GF-D8 (cell line): ENCODE measurements around the gene ACP6.
"Not testable (repeated sequence)": the region's sequence is repeated elsewhere in the genome, so short reads cannot be mapped to it uniquely, and the experiment has no call there.

Experiments
- DNase-seq: peaks from one replicate; lab custom pipeline; 2025; lab: John Stamatoyannopoulos, UW

The ACP6 gene

GRCh38 chr1:147619741-147620140 is 50.6 kb downstream of the ACP6 start:
- DNase-seq, result no peak

- no peak for DNase-seq
Observed at GRCh38 chr1:147618771-147619170, 51.6 kb downstream of the ACP6 start.

- peak; percentile 89 for DNase-seq
Observed at GRCh38 chr1:147618077-147618569, 52.2 kb downstream of the ACP6 start.

- not testable (repeated sequence) for DNase-seq
Observed at GRCh38 chr1:147614966-147615365, 55.4 kb downstream of the ACP6 start.

- DNase-seq, result no peak
Observed at GRCh38 chr1:147613506-147613905, 56.8 kb downstream of the ACP6 start.

- no peak for DNase-seq
Observed at GRCh38 chr1:147612366-147612765, 58.0 kb downstream of the ACP6 start.

GRCh38 chr1:147611586-147611985 is 58.7 kb downstream of the ACP6 start:
- no peak for DNase-seq

GRCh38 chr1:147611021-147611426 is 59.3 kb downstream of the ACP6 start:
- DNase-seq, result no peak

- no peak for DNase-seq
Observed at GRCh38 chr1:147609358-147609757, 61.0 kb downstream of the ACP6 start.

GRCh38 chr1:147608596-147608995 is 61.7 kb downstream of the ACP6 start:
- DNase-seq, result no peak

GRCh38 chr1:147605591-147605990 is 64.7 kb downstream of the ACP6 start:
- DNase-seq, result no peak

GRCh38 chr1:147603986-147604385 is 66.3 kb downstream of the ACP6 start:
- no peak for DNase-seq

- no peak for DNase-seq
Observed at GRCh38 chr1:147600119-147601111, 69.9 kb downstream of the ACP6 start.

- no peak for DNase-seq
Observed at GRCh38 chr1:147599362-147600118, 70.8 kb downstream of the ACP6 start.

GRCh38 chr1:147598621-147599361 is 71.5 kb downstream of the ACP6 start:
- no peak for DNase-seq

- DNase-seq, result no peak
Observed at GRCh38 chr1:147597010-147597409, 73.3 kb downstream of the ACP6 start.
